Astrocyte (in vitro differentiated cells and primary cell): ENCODE data around the gene C1orf21. TPM values are rescaled to one million over a fixed set of nuclear protein-coding genes. Genes with fewer than 3 reads are reported as not detected.
"Not testable (repeated sequence)": the region's sequence is repeated elsewhere in the genome, so short reads cannot be mapped to it uniquely, and the experiment has no call there.

Source experiments
- DNase-seq: peaks from one replicate; pipeline ENCODE4 v3.0.0-alpha.2; 2010; ENCODE audit warnings: low read depth
- FAIRE-seq: peaks from 2 replicates; lab custom pipeline; 2011; peaks lifted over from hg19 to GRCh38; lab: Jason Lieb, UNC
- H2AFZ ChIP-seq: 2 replicates; pipeline ENCODE4 v1.6.0; 2012; ENCODE audit warnings: low read depth, low read length, inconsistent platforms
- H3K27ac ChIP-seq: 2 replicates; pipeline ENCODE4 v1.5.1; 2011; ENCODE audit warnings: low read depth, low read length, inconsistent platforms
- H3K27me3 ChIP-seq: 2 replicates; pipeline ENCODE4 v1.6.0; 2011; ENCODE audit warnings: low read length, inconsistent platforms; ENCODE audit not compliant: insufficient read depth
- H3K36me3 ChIP-seq: 2 replicates; pipeline ENCODE4 v1.5.1; 2011; ENCODE audit warnings: low read length, inconsistent platforms; ENCODE audit not compliant: insufficient read depth
- H3K4me1 ChIP-seq: 2 replicates; pipeline ENCODE4 v1.5.1; 2011; ENCODE audit warnings: low read length, inconsistent platforms; ENCODE audit not compliant: insufficient read depth
- H3K4me2 ChIP-seq: 2 replicates; pipeline ENCODE4 v1.6.0; 2012; ENCODE audit warnings: low read length, inconsistent platforms
- H3K4me3 ChIP-seq: 2 replicates; pipeline ENCODE4 v1.5.1; 2011; ENCODE audit warnings: low read depth, mild to moderate bottlenecking, low read length, inconsistent platforms; ENCODE audit not compliant: insufficient read depth
- H3K79me2 ChIP-seq: 2 replicates; pipeline ENCODE4 v1.6.0; 2012; ENCODE audit warnings: mild to moderate bottlenecking, low read length, inconsistent platforms; ENCODE audit not compliant: insufficient read depth
- H3K9ac ChIP-seq: 2 replicates; pipeline ENCODE4 v1.6.0; 2012; ENCODE audit warnings: mild to moderate bottlenecking, low read length, inconsistent platforms
- H3K9me3 ChIP-seq: 2 replicates; pipeline ENCODE4 v1.5.1; 2012; ENCODE audit warnings: low read depth, mild to moderate bottlenecking, low read length, inconsistent platforms; ENCODE audit not compliant: insufficient read depth
- H4K20me1 ChIP-seq: 2 replicates; pipeline ENCODE4 v1.6.0; 2012; ENCODE audit warnings: low read length, inconsistent platforms; ENCODE audit not compliant: insufficient read depth
- H3K27ac Mint-ChIP-seq: one replicate; pipeline ENCODE4 v1.8.0; 2021; ENCODE audit warnings: mild to moderate bottlenecking, mixed read lengths; ENCODE audit not compliant: unreplicated experiment
- H3K27me3 Mint-ChIP-seq: one replicate; pipeline ENCODE4 v1.8.0; 2021; ENCODE audit warnings: low read depth, mixed read lengths; ENCODE audit not compliant: unreplicated experiment
- H3K36me3 Mint-ChIP-seq: one replicate; pipeline ENCODE4 v1.8.0; 2021; ENCODE audit warnings: low read depth, mixed read lengths; ENCODE audit not compliant: unreplicated experiment
- H3K4me1 Mint-ChIP-seq: one replicate; pipeline ENCODE4 v1.8.0; 2021; ENCODE audit warnings: low read depth, mixed read lengths; ENCODE audit not compliant: unreplicated experiment
- H3K4me3 Mint-ChIP-seq: one replicate; pipeline ENCODE4 v1.8.0; 2021; ENCODE audit warnings: mild to moderate bottlenecking, moderate library complexity, mixed read lengths; ENCODE audit not compliant: unreplicated experiment
- H3K9me3 Mint-ChIP-seq: one replicate; pipeline ENCODE4 v1.8.0; 2021; ENCODE audit warnings: mild to moderate bottlenecking, mixed read lengths; ENCODE audit not compliant: unreplicated experiment
- EZH2 ChIP-seq: IDR thresholded peaks from 2 replicates; pipeline ENCODE4 v1.6.1; 2012; ENCODE audit warnings: mild to moderate bottlenecking, low read length, inconsistent platforms; ENCODE audit not compliant: insufficient read depth
- total RNA-seq: library from RNA; stranded (reverse); gene quantifications from 2 replicates; pipeline ENCODE4 v1.2.1, GENCODE V29; 2021
- TF ChIP-seq, protein P1 (sequence below): IDR thresholded peaks from 2 replicates; pipeline ENCODE4 v1.5.1; 2011; ENCODE audit warnings: low read depth, mild to moderate bottlenecking, inconsistent platforms, low read length, moderate library complexity; ENCODE audit not compliant: insufficient read depth

Gene C1orf21
- total RNA-seq, 1 donor from 2014 or later, result 15.1 TPM

- Histone ChIP-seq H3K27me3 (no peaks in the 10 kb centered on the region), H3K4me3 (no peak overlapping the region), H3K9me3 (no peaks in the 10 kb centered on the region), H3K79me2 (no peaks in the 10 kb centered on the region), H3K4me2 (no peak overlapping the region), H3K4me1 (no peaks in the 10 kb centered on the region), H3K36me3 (no peaks in the 10 kb centered on the region), H3K27ac (no peak overlapping the region), H2AFZ (no peak overlapping the region), H4K20me1 (no peaks in the 10 kb centered on the region), H3K9ac (no peak overlapping the region)
- no peak overlapping the region for H3K4me3 Mint-ChIP-seq
- peaks cover 5% of the 10 kb centered on the region for H3K36me3 Mint-ChIP-seq
- no peaks in the 10 kb centered on the region for H3K9me3 Mint-ChIP-seq
- no peaks in the 10 kb centered on the region for H3K27me3 Mint-ChIP-seq
- TF ChIP-seq EZH2, result no peak
- TF ChIP-seq, protein P1, sequence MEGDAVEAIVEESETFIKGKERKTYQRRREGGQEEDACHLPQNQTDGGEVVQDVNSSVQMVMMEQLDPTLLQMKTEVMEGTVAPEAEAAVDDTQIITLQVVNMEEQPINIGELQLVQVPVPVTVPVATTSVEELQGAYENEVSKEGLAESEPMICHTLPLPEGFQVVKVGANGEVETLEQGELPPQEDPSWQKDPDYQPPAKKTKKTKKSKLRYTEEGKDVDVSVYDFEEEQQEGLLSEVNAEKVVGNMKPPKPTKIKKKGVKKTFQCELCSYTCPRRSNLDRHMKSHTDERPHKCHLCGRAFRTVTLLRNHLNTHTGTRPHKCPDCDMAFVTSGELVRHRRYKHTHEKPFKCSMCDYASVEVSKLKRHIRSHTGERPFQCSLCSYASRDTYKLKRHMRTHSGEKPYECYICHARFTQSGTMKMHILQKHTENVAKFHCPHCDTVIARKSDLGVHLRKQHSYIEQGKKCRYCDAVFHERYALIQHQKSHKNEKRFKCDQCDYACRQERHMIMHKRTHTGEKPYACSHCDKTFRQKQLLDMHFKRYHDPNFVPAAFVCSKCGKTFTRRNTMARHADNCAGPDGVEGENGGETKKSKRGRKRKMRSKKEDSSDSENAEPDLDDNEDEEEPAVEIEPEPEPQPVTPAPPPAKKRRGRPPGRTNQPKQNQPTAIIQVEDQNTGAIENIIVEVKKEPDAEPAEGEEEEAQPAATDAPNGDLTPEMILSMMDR, result no peak
- no peak overlapping the region for H3K27ac Mint-ChIP-seq
- FAIRE-seq (no peak), DNase-seq (no peak)
- peaks cover 2% of the 10 kb centered on the region for H3K4me1 Mint-ChIP-seq
Observed at GRCh38 chr1:184608990-184609389, 222.2 kb downstream of the C1orf21 start.

- H4K20me1 ChIP-seq, result no peaks in the 10 kb centered on the region
- H3K27me3 Mint-ChIP-seq, result no peaks in the 10 kb centered on the region
- DNase-seq (no peak), FAIRE-seq (no peak)
- no peak for TF ChIP-seq EZH2
- TF ChIP-seq, protein P1, result no peak
- H3K4me1 ChIP-seq, result no peaks in the 10 kb centered on the region
- H3K27me3 ChIP-seq, result no peaks in the 10 kb centered on the region
- H3K9me3 ChIP-seq, result no peaks in the 10 kb centered on the region
- no peaks in the 10 kb centered on the region for H3K36me3 ChIP-seq
- H3K27ac Mint-ChIP-seq, result no peak overlapping the region
- H3K4me3 Mint-ChIP-seq, result no peak overlapping the region
- H3K4me1 Mint-ChIP-seq, result peaks cover 3% of the 10 kb centered on the region
- H3K79me2 ChIP-seq, result no peaks in the 10 kb centered on the region
- H3K9ac ChIP-seq, result no peak overlapping the region
- H3K4me3 ChIP-seq, result no peak overlapping the region
- no peak overlapping the region for H2AFZ ChIP-seq
- H3K27ac ChIP-seq, result no peak overlapping the region
- H3K4me2 ChIP-seq, result peak overlapping the region; percentile 40
- no peaks in the 10 kb centered on the region for H3K9me3 Mint-ChIP-seq
- peaks cover 3% of the 10 kb centered on the region for H3K36me3 Mint-ChIP-seq
Observed at GRCh38 chr1:184610876-184611595, 224.2 kb downstream of the C1orf21 start.

GRCh38 chr1:184612229-184612628, 225.4 kb downstream of the C1orf21 start:
- H3K36me3 ChIP-seq, H4K20me1 ChIP-seq, H3K79me2 ChIP-seq, H3K27ac ChIP-seq, H3K4me1 ChIP-seq, H3K4me3 ChIP-seq, H3K4me2 ChIP-seq, DNase-seq, H3K27me3 ChIP-seq, FAIRE-seq, H3K4me3 Mint-ChIP-seq, H3K27me3 Mint-ChIP-seq, H3K36me3 Mint-ChIP-seq, H2AFZ ChIP-seq, H3K9me3 Mint-ChIP-seq, H3K27ac Mint-ChIP-seq, H3K9ac ChIP-seq, H3K9me3 ChIP-seq, H3K4me1 Mint-ChIP-seq: not testable (repeated sequence)
